Omental fat pad (tissue), 4 donors: ENCODE results near the gene MAPK4. TPM values are rescaled to one million over a fixed set of nuclear protein-coding genes. Genes with fewer than 3 reads are reported as not detected.

Source experiments
- ATAC-seq: fragments of 150-250 bp; one replicate; pipeline ENCODE4 v1.9.1; 2016; ENCODE audit warnings: mild to moderate bottlenecking, moderate library complexity; ENCODE audit not compliant: low FRiP score
- DNase-seq: peaks from one replicate; pipeline ENCODE4 v3.0.0-alpha.2; 2019; ENCODE audit warnings: low spot score
- total RNA-seq, 4 donors: library from RNA; depleted of rRNA; stranded (reverse); fragments of >200 nt; gene quantifications; one replicate each; pipeline ENCODE4 v1.1.0, GENCODE V29; 2016
- TF ChIP-seq, protein P1 (sequence below), 3 donors: fragments of 450-650 bp; IDR thresholded peaks; one replicate each; pipeline ENCODE4 v1.5.1; 2016 to 2017; ENCODE audit warnings: antibody characterized with exemption in 3 of 3, mild to moderate bottlenecking in 3 of 3, moderate library complexity in 2 of 3

The MAPK4 gene
- total RNA-seq, 4 donors from 2014 or later = 0.12 to 0.28 TPM; not detected in 2

DNA sequence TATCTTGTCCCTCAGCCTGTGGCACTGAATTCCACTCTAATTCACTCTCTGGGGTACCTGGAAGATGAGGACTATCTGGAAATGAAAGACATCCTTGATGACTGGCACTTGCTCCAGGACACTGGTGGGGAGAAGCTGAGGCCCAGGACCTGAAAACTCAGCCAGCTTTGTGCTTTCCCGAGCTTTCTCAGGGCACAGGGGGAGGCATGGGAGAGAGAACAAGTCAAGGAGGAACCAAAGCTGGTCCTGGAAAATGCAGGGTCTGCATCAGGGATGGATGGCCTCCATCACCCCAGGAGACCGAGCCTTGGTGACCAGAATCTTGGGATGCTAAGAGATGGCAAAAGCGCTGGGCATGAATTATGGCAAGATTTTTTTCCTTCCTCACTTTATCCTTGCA is 65.1 kb downstream of the MAPK4 start:
- ATAC-seq = no peak
- TF ChIP-seq, protein P1, sequence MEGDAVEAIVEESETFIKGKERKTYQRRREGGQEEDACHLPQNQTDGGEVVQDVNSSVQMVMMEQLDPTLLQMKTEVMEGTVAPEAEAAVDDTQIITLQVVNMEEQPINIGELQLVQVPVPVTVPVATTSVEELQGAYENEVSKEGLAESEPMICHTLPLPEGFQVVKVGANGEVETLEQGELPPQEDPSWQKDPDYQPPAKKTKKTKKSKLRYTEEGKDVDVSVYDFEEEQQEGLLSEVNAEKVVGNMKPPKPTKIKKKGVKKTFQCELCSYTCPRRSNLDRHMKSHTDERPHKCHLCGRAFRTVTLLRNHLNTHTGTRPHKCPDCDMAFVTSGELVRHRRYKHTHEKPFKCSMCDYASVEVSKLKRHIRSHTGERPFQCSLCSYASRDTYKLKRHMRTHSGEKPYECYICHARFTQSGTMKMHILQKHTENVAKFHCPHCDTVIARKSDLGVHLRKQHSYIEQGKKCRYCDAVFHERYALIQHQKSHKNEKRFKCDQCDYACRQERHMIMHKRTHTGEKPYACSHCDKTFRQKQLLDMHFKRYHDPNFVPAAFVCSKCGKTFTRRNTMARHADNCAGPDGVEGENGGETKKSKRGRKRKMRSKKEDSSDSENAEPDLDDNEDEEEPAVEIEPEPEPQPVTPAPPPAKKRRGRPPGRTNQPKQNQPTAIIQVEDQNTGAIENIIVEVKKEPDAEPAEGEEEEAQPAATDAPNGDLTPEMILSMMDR (IDR thresholded peaks at IDR 0.05) = no peak
- no peak for DNase-seq

DNA sequence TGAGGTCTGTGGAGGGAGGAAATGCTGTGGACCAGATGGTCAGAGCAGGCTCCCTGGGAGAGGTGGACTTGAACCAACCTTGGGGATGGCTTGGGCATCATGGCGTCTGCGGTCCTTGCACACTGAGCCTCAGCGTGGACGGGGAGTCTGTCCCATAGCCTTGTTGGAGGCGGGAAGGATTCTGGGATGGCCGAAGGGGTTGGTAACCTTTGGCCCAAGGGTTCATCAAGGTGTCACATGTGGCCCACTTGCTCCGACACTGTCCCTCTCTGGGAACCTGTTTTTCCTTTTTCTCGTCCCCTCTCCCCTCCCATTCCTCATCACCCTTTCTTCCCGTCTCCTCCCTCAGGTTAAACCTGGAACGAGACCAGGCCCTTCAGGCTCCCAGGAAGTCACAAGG is 66.4 kb downstream of the MAPK4 start:
- no peak for ATAC-seq
- no peak for DNase-seq
- TF ChIP-seq, protein P1 (IDR thresholded peaks at IDR 0.05) = no peak

DNA sequence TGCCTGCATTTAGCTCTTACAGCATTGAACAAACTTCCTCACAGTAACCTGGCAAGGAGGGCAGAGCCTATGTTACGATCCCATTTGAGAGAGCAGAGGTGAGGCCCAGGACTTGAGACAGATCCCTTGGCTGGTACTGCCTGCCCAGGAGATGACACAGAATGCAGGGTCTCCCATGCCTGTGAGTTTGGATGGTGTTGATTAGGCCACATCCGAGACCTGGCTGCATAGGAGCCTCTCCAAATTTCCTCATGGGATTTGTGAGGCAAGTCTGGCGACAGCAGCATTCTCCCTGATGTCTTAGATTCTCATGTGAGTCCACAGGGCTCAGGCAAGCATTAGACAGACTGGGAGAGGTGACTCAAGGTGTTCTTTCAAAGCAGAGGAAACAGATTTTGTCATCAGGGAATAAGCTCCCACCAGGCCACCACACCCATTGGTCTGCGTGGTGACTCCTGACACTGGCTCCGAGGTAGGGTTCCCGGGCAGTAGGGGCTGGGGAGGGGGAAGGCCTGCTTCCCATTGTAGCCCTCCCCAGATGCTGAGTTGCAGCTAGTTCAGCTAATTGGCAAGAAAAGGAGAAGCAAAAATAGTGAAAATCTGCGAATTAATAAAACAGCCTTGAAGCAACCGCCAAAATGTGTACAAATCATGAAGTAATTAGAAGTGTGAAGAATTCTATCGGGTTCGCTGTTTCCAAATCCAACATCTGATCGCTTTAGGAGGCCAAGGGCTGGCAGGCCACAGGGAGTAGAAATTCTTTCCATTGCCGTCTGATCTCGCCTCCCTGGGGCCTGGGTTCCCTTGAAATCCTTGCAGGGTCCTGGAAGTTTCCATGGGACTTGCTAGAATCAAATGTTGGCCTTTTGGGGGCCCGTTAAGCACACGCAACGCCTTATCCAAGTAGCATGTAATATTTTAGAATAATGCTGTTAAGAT is 68.0 kb downstream of the MAPK4 start:
- ATAC-seq = no peak
- TF ChIP-seq, protein P1 (IDR thresholded peaks at IDR 0.05) = no peak
- no peak for DNase-seq

DNA sequence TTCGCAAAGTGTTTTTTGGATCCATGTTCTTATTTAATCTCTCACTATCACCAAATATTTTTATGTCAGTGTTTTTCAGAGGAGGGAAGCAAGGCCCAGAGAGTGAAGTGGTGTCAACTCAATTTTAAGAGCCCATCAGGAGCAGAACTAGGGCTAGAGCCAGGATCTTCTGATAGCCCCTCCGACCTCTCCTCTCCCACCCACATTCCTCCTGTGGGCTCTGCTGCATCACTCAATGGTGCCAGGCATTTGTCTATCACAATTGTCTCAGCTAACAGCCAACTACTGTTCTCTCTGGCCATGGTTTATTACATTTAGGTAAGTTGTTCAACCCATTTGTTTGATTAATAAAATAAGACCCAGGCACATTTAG is 68.6 kb downstream of the MAPK4 start:
- DNase-seq = no peak
- TF ChIP-seq, protein P1 (IDR thresholded peaks at IDR 0.05) = no peak
- no peak for ATAC-seq

DNA sequence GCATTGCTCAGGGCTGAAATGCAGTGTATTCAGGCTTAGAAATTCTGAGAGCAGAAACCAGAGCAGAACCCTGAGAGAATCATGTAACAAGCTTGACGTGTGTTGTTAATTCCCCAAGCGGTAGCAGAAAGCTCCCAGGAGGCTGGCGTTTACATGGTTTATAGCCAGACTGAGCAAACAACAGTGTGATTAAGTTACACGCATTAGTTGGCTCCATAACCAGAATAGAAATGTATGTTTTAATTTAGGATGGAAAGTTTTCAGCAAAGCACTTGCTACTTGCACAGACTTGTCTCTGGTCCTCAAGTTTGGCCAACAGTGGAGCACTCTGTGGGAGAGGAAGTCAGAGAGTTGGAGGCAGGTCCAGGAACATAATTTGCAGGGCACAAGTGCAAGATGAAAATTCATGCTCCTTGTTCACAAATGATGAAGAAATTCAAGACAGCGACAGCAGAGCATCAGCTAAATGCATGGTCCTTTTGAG is 69.3 kb downstream of the MAPK4 start:
- ATAC-seq (no peak), DNase-seq (no peak)
- TF ChIP-seq, protein P1 (IDR thresholded peaks at IDR 0.05) = no peak

DNA sequence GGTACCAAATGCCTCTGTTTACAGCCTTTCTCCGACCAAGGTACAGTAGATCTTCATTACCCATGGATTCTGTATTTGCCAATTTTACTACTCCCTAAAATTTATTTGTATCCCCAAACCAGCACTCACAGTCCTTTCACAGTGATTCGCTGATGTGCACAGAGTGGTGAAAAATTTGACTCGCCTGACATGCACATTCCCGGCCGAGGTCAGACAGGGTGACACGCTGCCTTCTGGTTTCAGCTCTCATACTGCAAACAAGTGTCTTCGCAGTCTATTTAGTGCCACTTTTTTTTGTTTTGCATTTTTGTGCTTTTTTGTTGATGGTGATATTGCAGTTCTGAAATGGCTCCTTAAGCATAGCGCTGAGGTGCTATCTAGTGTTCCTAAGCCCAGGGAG is 71.0 kb downstream of the MAPK4 start:
- TF ChIP-seq, protein P1 (IDR thresholded peaks at IDR 0.05) = no peak
- ATAC-seq = no peak

More for the DNA sequence above, 71.0 kb downstream of the MAPK4 start:
- DNase-seq = no peak
